GM12891 (cell line): Measurements from ENCODE around the gene GMDS.
A peak's percentile ranks its signal among the peaks of the same experiment; 100 is the strongest.

ENCODE experiments used
- DNase-seq: peaks from one replicate; pipeline ENCODE4 v3.0.0; 2011; ENCODE audit warnings: low spot score; ENCODE audit not compliant: insufficient read length
- FAIRE-seq: peaks from 2 replicates; lab custom pipeline; 2011; peaks lifted over from hg19 to GRCh38; lab: Jason Lieb, UNC
- PAX5 ChIP-seq: IDR thresholded peaks from 2 replicates; pipeline ENCODE4 v1.6.1; 2011; ENCODE audit warnings: low read length, moderate library complexity, mild to moderate bottlenecking; ENCODE audit not compliant: insufficient read depth, severe bottlenecking
- POLR2A ChIP-seq: IDR thresholded peaks from 2 replicates; pipeline ENCODE4 v1.6.1; 2011; ENCODE audit warnings: low read depth, low read length, control low read depth
- POLR2AphosphoS5 ChIP-seq: IDR thresholded peaks from 2 replicates; pipeline ENCODE4 v1.6.1; 2011; ENCODE audit warnings: low read depth, low read length, control low read depth
- POU2F2 ChIP-seq: IDR thresholded peaks from 2 replicates; pipeline ENCODE4 v1.6.1; 2011; ENCODE audit warnings: low read depth, mild to moderate bottlenecking, control low read depth, low read length, moderate library complexity
- SPI1 ChIP-seq: IDR thresholded peaks from 2 replicates; pipeline ENCODE4 v1.6.1; 2011; ENCODE audit warnings: low read depth, low read length, control low read depth
- TAF1 ChIP-seq: IDR thresholded peaks from 2 replicates; pipeline ENCODE4 v1.6.1; 2011; ENCODE audit warnings: low read depth, low read length, control low read depth

Gene GMDS

DNA sequence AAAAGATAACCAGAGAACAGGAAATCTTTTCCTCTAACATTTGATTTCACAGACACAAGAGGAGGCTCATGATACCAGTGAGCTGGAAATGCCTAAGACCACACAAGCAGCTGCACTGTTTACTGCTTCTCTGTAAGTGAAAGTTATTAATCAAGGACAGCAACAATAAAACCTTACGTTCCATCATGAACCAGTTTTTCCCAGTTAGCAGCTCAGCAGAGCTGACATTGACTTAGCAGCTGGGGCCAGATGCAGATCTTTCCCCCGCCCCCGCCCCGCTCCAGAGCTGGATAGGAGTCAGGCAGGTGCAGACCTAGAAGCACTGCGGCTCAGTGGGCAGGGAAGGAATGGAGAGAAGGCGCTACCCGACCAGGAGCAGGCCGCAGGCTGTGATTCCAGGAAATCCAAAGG is 275.2 kb downstream of the GMDS start:
- TF ChIP-seq PAX5 (no peak), POLR2AphosphoS5 (no peak)
- no peak for FAIRE-seq
- no peak for DNase-seq

- no peak for TF ChIP-seq POLR2AphosphoS5
- no peak for TF ChIP-seq POLR2A
- TF ChIP-seq SPI1, result no peak
- no peak for TF ChIP-seq PAX5
- no peak for TF ChIP-seq TAF1
- no peak for TF ChIP-seq POU2F2
- DNase-seq (no peak), FAIRE-seq (no peak)
These were observed 278.7 kb downstream of the GMDS start for GRCh38 chr6:1966713-1967112.

DNA sequence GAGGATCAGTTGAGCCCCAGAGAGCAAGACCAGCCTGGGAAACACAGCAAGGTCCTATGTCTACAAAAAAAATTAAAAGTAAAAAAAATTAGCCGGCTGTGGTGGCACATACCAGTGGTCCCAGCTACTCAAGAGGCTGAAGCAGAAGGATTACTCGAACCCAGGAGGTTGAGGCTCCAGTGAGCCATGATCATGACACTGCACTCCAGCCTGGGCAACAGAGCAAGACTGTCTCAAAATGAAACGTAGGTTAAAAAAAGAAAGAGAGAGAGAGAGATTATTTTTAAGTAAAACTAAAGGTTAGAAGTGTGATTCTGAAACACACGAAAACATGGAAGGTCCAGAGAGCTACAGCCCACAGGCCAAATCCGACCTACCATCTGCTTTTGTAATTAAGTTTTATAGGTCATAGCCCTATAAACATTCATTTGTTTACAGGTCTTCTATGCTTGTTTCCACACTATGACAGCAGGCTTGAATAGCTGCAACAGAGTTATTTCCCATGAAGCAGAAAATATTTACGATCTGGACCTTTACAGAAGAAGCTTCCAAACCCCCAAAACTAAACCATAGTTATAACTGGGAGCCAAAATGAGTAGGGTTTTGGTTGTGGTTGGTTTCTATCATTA is 279.7 kb downstream of the GMDS start:
- TF ChIP-seq POLR2A, result no peak
- TF ChIP-seq SPI1, result no peak
- no peak for TF ChIP-seq POLR2AphosphoS5
- TF ChIP-seq POU2F2, result no peak
- no peak for TF ChIP-seq TAF1
- TF ChIP-seq PAX5, result no peak
- DNase-seq (no peak), FAIRE-seq (no peak)

DNA sequence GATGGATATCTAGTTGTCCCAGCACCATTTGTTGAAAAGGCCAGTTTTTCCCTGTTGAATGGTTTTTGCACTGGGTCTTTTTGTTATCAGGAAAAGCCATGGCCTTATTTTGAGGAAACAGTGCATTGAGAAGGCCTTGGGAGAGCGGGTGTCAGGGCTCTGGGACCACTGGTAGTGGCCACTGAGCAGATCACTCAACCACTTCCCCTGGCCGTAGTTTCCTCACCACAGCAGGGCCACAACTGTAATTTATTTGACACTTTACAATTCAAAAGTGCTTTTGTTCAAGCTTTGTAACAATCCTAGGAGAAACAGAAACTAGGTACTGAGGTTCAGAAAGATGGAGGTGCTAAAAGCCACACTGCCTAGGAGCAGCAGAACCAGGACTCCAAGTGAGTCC is 281.8 kb downstream of the GMDS start:
- FAIRE-seq (no peak), DNase-seq (no peak)
- no peak for TF ChIP-seq PAX5
- TF ChIP-seq SPI1, result no peak
- no peak for TF ChIP-seq POLR2AphosphoS5
- no peak for TF ChIP-seq TAF1
- TF ChIP-seq POU2F2, result no peak
- TF ChIP-seq POLR2A, result no peak

DNA sequence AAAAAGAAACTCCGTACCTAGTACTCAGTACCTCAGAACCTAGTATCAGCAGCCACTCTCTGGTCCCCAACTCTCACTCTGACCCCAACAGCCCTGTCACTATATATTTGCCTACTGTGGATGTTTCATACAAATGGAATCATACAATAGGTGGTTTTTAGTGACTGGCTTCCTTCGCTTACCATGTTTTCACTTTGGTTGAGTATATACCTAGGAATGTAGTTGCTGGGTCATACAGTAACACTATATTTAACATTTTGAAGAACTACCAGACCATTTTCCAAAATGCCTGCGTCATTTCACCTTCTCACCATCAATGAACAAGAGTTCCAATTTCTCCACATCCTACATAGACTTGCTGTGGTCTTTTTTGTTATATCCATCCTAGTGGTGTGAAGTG is 283.2 kb downstream of the GMDS start:
- no peak for DNase-seq
- FAIRE-seq, result no peak
- TF ChIP-seq TAF1 (no peak), POLR2AphosphoS5 (no peak), PAX5 (no peak), SPI1 (no peak), POU2F2 (no peak), POLR2A (no peak)

DNA sequence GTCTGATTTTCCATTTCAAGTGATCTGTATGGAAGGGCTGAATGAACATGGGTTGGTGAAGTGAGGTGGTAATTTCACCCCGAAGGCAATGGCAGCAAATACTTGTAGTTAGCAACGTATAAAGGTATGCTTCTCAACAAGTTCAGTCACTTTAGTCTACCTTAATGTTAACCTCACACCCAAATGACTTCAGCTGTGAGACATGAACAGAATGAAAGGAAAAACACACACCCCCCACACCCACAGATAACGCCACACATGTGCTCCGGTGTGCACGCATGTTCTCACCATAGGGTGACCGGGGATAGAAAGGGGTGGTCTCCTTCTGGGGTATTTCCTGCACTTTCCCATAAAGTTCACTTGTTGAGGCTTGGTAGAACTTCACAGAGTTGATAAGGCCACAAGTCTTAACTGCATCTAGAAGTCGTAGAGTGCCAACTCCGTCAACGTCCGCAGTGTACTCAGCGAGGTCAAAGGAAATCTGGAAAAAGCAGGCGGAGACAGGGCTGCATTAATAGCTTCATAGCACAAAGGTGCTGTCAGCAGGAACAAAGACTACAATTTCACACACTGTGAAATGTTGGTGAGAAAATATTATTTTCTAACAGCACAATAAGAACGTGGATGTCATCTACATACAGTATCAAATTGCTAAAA is 284.8 kb downstream of the GMDS start:
- no peak for TF ChIP-seq TAF1
- no peak for TF ChIP-seq PAX5
- TF ChIP-seq SPI1, result no peak
- no peak for TF ChIP-seq POLR2AphosphoS5
- no peak for TF ChIP-seq POU2F2
- TF ChIP-seq POLR2A, result no peak
- FAIRE-seq, result peak; percentile 45
- DNase-seq, result no peak

DNA sequence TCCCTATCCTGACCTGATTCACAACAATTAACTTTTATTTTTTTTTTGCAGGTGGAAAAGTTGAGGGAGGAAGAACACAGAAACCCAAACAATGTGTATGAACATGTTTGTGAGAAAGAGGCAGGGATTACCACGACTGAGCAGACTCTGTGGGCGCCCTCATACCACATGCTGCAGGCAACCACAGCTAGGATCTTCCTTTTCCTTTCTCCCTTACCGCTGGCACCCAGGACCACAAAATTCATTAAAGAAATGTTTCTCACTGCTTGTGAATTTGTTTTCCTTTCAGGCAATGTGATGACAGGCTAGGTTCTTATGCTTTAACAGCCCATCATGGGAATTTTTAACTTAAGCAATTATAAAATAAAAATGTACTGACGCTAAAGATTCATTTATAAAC is 287.1 kb downstream of the GMDS start:
- TF ChIP-seq PAX5, result no peak
- TF ChIP-seq POLR2A, result no peak
- no peak for TF ChIP-seq SPI1
- no peak for TF ChIP-seq POU2F2
- TF ChIP-seq POLR2AphosphoS5, result no peak
- no peak for TF ChIP-seq TAF1
- no peak for DNase-seq
- no peak for FAIRE-seq

DNA sequence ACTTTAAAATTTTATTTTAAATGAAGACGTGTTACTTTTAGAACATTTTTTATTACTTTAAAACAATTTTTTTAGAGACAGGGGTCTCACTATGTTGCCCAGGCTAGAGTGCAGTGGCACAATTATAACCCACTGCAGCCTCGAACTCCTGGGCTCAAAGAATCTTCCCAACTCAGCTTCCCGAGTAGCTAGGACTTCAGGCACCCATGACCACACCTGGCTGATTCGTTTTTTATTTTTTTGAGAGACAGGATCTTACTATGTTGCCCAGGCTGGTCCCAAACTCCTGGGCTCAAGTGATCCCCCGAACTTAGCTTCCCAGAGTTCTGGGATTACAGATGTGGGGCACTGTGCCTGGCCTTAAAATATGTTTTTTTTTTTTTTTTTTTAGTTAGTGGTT is 287.7 kb downstream of the GMDS start:
- FAIRE-seq, result no peak
- DNase-seq, result no peak
- TF ChIP-seq POU2F2 (no peak), SPI1 (no peak)

- DNase-seq, result no peak
- no peak for TF ChIP-seq TAF1
- TF ChIP-seq POLR2AphosphoS5, result no peak
- TF ChIP-seq POU2F2, result no peak
- FAIRE-seq, result no peak
These were observed 292.6 kb downstream of the GMDS start for GRCh38 chr6:1952740-1953360.

- FAIRE-seq (no peak), DNase-seq (no peak)
- TF ChIP-seq POLR2AphosphoS5 (no peak), TAF1 (no peak), POLR2A (no peak), PAX5 (no peak), POU2F2 (no peak), SPI1 (no peak)
These were observed 294.8 kb downstream of the GMDS start for GRCh38 chr6:1950631-1951030.
